Measurements from ENCODE around the gene PKM.

PKM gene

DNA sequence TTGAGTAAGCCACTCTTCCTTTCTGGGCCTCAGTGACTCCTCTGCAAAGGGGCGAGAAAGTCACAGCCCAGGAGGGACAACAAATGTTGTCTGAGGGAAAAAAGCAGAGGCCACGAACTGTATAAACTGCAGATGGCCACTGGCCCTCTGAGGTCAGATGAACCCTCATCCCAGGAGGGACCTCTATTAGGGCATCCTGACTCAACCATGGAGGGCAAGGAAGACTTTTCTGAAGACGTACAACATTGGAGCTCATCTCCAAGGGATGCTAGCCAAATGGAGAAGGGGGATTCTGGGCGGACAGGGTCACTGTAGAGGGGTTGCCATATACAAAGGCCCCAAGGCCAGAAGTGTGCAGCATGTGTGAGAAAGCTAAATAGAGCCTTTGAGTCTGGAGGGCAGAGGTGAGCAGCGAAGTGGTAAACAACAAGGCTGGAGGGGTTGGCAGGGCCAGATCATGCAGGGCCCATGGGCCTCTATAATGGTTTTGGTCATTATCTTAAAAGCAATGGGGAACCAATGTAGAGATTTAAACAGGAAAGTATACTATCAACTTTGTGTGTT, 50.1 kb downstream of the PKM start:
- in situ Hi-C loops (cut with MboI; ENCODE audit: low sequenced_read_pairs), result no loop called here

- in situ Hi-C loops (cut with MboI; ENCODE audit: low sequenced_read_pairs), result no loop called here
Measured at GRCh38 chr15:72179950-72180581, 50.9 kb downstream of the PKM start.

DNA sequence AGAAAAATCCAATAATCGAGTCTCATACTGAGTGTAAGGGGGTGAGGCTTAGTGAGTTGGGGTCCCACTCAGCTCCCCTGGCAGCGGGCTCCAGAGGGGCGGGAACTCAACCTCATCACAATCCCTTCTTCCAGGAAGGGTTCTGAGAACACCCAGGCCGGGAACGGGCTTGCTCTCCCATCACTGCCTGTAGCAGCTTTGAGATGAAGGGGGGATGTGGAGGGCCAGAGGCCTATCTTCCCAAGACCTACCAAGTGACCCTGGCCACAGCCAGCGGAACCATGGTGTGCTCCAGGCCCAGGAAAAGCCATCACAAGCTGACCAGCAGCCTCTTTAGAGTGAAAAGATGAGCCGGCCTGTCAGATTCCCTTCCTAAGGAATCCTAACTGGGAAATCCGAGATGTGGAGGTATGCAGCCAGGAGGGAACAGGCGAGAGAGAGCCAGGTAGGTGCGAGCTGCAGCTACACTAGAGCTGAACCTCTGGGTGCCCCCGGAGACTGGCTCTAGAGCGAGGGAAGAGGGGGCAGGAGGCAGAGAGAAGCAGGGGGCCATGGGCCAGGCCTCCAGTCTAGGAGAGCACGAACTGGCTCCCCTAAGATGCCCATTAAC, 51.9 kb downstream of the PKM start:
- in situ Hi-C loops (cut with MboI; ENCODE audit: low sequenced_read_pairs), result no loop called here

GRCh38 chr15:72176743-72177142, 54.2 kb downstream of the PKM start:
- in situ Hi-C loops (cut with MboI; ENCODE audit: low sequenced_read_pairs), result no loop called here

DNA sequence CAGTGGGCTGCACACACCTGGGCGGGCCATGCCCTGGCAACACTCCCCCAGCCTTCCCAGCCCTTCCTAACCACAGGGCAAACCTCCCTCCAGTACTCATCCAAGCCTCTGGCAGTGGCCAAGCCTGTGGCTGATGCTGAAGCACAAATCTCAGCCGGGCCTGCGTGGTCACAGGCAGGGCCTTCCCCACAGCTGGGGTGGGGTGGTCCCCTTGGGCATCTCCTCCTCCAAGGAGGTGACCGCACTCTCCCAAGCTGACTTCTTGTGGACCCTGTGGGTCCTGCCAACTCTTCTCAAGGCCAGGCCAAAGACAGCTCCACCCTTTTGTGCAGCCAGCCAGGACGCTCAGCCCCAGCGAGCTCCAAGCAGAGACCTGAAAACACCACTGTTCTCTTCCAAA, 54.8 kb downstream of the PKM start:
- in situ Hi-C loops (cut with MboI; ENCODE audit: low sequenced_read_pairs), result no loop called here

DNA sequence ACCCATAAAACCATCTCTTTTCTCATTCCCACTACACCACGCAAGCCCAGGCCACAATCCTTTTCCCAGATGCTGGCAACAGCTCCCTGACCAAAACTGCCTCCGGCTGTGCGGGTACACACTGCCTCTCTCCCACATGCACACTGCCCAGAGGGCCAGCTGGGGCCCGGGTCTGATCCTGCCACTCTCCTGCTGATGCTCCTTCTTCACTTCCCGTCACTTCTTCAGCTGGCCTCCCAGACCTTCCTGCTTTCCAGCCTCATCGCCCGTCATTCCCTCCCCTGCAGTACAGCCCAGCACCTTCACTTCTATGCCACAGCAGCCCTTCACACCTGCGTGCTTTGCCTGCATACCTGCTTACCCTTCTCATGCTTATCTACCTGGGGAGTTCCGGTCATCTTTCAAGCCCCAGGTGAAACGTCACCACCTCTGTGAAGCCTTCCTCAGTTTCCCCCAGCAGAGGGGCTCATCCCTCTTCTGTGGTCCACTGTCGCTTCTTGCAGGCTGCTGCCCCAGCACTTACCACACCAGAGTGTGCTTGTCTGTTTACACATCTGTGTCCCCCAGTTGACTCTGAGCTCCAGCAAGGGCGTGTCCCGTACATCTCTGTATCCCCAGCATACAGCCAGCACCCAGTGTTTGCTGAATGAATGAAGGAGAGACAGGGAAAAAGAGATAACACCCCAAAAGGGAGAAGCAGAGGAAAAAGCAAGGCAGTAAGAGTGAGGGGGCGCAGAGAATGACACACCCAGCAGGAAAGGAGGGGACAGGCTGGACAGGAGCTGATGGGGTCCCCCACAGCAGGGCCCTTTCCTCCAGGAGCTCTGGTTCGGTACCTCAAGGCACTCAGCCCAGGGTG, 55.6 kb downstream of the PKM start:
- in situ Hi-C loops (cut with MboI; ENCODE audit: low sequenced_read_pairs), result no loop called here

DNA sequence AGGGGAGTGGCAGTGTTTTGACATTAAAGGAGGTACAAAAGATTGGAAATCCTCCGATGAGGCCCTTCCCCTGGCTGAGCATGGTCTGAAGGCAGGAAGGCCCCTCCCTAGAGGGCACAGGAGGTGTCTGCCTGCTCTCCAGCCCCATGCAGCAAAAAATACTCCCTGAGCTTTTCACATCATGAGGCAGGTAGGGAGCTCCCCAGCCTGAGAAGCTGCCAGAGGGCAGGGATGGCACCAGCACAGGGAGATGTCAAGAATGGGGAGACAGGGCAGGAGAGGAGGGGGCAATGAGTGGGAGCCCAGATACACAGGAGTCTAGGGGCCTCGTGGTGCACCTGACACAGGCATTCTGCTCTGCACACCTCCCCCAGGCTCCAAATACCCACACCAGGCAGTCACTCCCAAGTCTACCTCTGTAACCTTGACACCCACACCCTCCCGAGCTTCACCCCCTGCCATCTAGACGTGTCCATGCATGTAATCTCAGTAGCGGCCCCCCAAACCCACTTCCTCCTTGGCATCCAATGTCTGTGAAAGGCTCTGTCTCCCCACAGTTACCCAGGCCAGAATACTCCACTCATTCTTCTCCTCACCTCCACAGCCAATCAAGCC, 56.3 kb downstream of the PKM start:
- in situ Hi-C loops (cut with MboI; ENCODE audit: low sequenced_read_pairs), result loop anchor here (25.0 kb wide), 1 partner anchor 412 kb away; no protein-coding TSS in a partner anchor

DNA sequence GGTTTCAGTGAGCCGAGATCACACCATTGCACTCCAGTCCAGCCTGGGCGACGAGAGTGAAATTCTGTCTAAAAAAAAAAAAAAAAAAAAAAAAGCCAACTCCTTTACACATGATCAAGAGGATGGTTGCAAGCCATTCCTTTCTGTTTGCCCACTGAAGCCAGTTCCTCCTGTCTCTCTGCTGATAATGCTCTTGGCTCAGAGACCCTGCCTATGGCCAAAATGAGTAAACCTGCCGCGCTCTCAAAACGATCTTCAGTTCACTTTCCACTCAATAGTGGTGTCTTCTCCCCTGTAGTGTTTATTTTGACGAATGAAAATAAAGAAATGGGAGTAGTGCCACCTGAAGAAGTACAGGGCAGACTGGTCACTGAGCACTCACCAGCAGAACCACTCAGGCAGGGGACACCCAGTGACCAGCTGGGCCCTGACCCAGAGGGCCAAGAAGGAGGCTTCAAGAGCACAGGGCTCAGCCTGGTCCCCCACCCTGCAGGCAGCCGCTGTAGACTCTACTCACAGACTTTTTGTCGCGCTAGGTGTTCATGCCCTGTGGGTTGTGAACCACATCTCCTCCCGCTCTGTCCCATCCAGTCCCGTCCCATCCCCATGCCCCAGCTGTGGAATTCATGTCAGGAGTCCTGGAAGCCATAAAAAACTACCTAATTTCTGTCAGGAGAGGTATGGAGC, 57.0 kb downstream of the PKM start:
- in situ Hi-C loops (cut with MboI; ENCODE audit: low sequenced_read_pairs), result loop anchor here (25.0 kb wide), 1 partner anchor 412 kb away; no protein-coding TSS in a partner anchor

DNA sequence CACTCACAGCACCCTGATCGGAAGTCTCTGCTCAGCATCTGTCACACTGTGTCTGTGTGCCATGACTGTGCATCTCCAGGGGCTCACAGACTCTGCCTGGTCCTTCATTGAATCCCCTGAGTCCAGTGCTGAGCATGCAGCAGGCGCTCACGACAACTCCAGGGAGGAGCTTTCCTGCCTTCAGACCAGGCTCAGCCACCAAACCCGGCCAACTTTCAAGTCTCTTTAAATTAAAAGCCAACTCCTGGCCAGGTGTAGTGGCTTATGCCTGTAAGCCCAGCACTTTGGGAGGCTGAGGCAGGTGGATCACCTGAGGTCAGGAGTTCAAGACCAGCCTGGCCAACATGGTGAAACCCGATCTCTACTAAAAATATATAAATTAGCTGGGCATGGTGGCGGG, 57.6 kb downstream of the PKM start:
- in situ Hi-C loops (cut with MboI; ENCODE audit: low sequenced_read_pairs), result loop anchor here (25.0 kb wide), 1 partner anchor 411 kb away; no protein-coding TSS in a partner anchor

DNA sequence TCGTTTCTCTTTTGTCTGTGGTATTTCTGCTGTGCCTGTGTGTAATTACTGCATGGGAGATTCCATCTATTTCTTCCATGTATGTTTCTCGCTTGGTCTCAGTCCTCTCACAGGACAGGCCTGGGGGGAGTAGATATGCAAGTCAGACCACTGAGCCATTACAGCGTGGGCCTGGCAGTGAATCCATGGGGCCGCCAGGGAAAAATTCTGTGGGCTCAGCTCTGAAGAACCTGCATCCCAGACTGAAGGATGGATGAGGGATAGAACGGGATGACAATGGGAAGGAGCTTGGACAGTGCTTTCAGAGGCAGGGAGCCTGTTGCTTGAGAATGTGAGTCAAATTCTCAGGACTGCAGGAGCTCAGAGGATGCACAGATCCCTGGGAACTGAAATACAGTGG, 58.2 kb downstream of the PKM start:
- in situ Hi-C loops (cut with MboI; ENCODE audit: low sequenced_read_pairs), result loop anchor here (25.0 kb wide), 1 partner anchor 410 kb away; no protein-coding TSS in a partner anchor

GRCh38 chr15:72171978-72172377, 59.0 kb downstream of the PKM start:
- in situ Hi-C loops (cut with MboI; ENCODE audit: low sequenced_read_pairs), result loop anchor here (25.0 kb wide), 1 partner anchor 410 kb away; no protein-coding TSS in a partner anchor

DNA sequence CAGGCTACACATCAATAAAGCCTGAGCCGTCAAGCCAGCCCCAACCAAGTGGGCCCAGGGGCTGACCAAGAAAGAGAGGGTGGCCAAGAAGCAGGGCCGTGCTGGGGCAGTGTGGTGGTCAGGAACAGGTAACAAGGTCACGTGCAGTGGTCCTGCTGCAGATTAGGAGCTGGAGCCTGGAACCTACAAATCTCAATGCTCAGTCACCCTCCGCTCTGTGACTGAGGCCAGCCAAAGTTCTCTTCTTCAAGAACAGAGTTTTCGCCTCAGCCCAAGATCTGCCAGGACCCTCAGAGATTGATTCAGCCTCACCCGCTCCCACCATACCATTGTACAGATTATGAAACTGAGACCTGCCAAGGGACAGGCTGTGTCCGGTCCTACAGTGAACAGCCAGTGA, 60.3 kb downstream of the PKM start:
- in situ Hi-C loops (cut with MboI; ENCODE audit: low sequenced_read_pairs), result loop anchor here (25.0 kb wide), 1 partner anchor 408 kb away; no protein-coding TSS in a partner anchor

DNA sequence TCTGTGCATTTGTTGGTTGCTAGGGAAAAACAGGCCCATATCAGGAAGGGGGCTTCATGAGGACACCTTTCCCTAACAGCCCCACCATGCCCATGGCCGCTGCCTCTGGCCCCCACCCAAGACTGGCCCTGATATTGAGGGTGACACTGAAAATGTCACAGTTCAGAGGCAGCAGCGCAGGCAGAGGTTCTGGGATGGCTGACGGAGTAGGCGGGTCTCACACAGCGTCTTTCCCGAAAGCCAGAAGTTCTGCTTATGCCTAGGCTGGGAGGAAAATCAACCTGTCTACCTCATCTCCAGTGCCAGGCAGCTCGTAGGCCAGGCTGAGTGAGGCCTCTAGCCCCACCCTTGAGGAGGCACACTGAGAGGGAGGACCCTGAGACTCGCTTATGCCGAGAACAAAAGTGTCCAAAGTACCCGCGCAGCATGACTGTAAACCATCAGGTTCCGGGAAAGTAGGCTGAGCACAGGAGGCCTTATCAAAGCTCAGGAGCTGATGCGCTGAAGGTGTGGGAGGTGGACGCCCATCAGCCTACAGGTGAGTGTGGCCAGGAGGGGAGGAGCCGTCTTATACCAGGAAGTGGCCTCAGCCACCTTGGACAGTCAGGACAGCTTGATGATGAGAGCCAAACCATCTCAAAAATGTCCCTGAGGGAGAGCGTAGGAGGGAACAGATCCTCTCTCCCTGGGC, 60.9 kb downstream of the PKM start:
- in situ Hi-C loops (cut with MboI; ENCODE audit: low sequenced_read_pairs), result loop anchor here (25.0 kb wide), 1 partner anchor 408 kb away; no protein-coding TSS in a partner anchor

DNA sequence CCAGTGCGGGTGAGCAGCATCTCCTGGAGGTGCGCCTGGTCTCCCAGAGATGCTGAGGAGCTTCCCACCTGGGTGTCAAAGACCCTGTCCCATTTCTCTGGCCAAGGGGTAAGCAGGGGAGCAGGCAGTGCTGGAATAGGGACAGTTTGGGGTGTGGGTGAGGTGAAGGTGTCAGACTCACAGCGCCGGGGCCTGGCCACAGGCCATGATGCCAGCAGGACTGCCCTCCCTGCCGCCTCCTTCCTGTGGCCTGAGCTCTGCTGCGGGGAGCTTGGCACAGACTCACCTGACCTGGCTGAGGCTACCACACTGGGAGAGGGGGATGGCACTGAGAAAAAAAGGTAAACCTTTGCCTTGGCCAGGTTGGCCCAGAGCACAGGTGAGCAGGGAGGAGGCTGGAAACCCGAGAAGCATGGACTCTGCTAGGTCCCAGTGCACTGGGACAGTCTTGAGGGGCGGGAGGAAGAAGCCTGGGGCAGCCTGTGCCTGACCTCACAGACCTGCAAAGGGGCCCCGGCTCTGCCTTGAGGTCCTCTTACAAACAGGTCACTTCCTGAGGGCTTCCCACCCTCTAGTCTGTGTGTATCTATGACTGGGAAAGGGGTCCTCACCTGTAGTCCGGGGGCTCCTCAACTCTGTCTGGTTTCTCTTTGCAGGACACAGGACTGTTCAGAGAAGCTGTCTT, 61.6 kb downstream of the PKM start:
- in situ Hi-C loops (cut with MboI; ENCODE audit: low sequenced_read_pairs), result loop anchor here (25.0 kb wide), 1 partner anchor 407 kb away; no protein-coding TSS in a partner anchor

- in situ Hi-C loops (cut with MboI; ENCODE audit: low sequenced_read_pairs), result loop anchor here (25.0 kb wide), 1 partner anchor 406 kb away; no protein-coding TSS in a partner anchor
Measured at GRCh38 chr15:72168808-72169190, 62.2 kb downstream of the PKM start.

DNA sequence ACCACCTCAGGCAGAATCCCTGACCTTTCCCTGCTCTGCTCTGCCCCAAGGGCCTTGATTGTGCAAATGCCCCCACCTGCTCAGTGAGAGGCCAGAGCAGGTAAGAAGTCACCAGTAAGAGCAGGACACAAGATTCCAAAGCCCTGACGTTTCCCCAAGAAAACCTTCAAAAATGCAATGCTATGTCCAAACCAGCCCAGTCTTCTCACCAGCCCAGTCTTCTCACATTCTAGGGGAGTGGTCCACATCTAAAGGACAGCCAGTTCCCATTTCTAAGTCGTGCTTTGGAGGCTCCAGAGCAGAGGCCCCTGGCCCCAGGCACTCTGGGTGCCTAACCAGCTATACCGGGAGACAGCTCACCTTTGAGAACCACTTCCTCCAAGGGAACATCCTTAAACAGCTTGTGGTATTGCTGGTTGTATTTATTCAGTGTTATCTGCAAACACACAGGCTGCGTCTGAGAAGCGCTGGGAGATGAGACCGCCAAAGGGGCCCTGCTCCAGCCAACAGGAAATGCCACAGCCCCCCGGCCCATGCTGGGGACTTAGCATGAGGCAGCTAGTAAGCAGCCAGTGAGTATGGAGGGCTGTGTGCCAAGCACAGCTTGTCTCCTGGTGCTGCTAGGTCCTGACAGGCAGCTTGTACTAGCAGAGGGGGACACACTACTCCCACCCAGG, 62.7 kb downstream of the PKM start:
- in situ Hi-C loops (cut with MboI; ENCODE audit: low sequenced_read_pairs), result loop anchor here (25.0 kb wide), 1 partner anchor 406 kb away; no protein-coding TSS in a partner anchor

DNA sequence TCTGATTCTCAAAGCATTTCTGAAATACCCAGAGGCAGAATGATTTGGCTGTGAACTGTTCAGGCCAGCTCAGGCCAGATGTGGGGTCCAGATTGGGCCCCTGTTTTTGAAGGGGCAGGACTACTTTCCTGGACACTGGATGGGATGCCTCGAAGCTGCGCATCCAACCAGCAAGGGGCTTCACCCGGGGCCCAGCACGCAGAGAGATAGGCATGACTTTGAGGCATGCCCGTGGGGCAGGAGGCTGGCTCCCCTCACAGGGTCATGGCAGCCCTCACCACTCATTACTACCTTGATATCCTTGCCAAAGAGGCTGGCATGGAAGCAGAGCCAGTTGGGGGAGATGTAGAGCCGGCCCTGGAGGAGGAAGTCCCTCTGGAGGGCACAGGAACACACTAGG, 63.5 kb downstream of the PKM start:
- in situ Hi-C loops (cut with MboI; ENCODE audit: low sequenced_read_pairs), result loop anchor here (25.0 kb wide), 1 partner anchor 405 kb away; no protein-coding TSS in a partner anchor

Measured in HL-60/S4 treated with retinoic acid at 250 ng/mL for 4 days and 3 days (cell line).